HepG2 (cell line): ENCODE data around the gene GPN2. TPM values are rescaled to one million over a fixed set of nuclear protein-coding genes. Genes with fewer than 3 reads are reported as not detected.

Experiments
- ADNP ChIP-seq: sonication (generic); formaldehyde crosslinking; IDR thresholded peaks from 2 replicates; pipeline ENCODE4 v1.4.0; 2020; ENCODE audit warnings: missing genetic modification reagents
- BRF2 ChIP-seq: sonication (generic); formaldehyde crosslinking; IDR thresholded peaks from 2 replicates; pipeline ENCODE4 v1.8.1; 2022; ENCODE audit warnings: mild to moderate bottlenecking, missing genetic modification reagents
- CBX1 ChIP-seq: IDR thresholded peaks from one replicate; pipeline ENCODE4 v1.6.1; 2016; ENCODE audit warnings: antibody characterized with exemption, low read depth
- ISL2 ChIP-seq: sonication (generic); formaldehyde crosslinking; IDR thresholded peaks from 2 replicates; pipeline ENCODE4 v1.5.0; 2020; ENCODE audit warnings: missing genetic modification reagents
- MAFK ChIP-seq, 2 experiments: IDR thresholded peaks in 1 of 2; conservative IDR thresholded peaks in 1 of 2; 2 replicates each; pipeline ENCODE4 v1.6.1; 2011; ENCODE audit warnings: improper control_type of control experiment in 2 of 2, low read length in 2 of 2
- MYNN ChIP-seq: sonication (generic); formaldehyde crosslinking; IDR thresholded peaks from 2 replicates; pipeline ENCODE4 v1.4.0; 2020; ENCODE audit warnings: mild to moderate bottlenecking, low read depth, missing genetic modification reagents
- NFAT5 ChIP-seq: sonication (generic); formaldehyde crosslinking; IDR thresholded peaks from 2 replicates; pipeline ENCODE4 v1.4.0; 2020; ENCODE audit warnings: missing genetic modification reagents
- NRL ChIP-seq: sonication (generic); formaldehyde crosslinking; IDR thresholded peaks from 2 replicates; pipeline ENCODE4 v1.5.0; 2020; ENCODE audit warnings: missing genetic modification reagents, mild to moderate bottlenecking, moderate library complexity, borderline replicate concordance
- RBFOX2 ChIP-seq: fragments of 200-400 bp; formaldehyde crosslinking; IDR thresholded peaks from 2 replicates; pipeline ENCODE4 v1.6.1; 2017; ENCODE audit warnings: low read depth, mild to moderate bottlenecking, low read length
- SMC3 ChIP-seq: IDR thresholded peaks from 2 replicates; pipeline ENCODE4 v1.6.1; 2011; ENCODE audit warnings: low read length, improper control_type of control experiment
- ZGPAT ChIP-seq: IDR thresholded peaks from 2 replicates; pipeline ENCODE4 v1.6.1; 2016; ENCODE audit warnings: mild to moderate bottlenecking
- ZNF136 ChIP-seq: sonication (generic); formaldehyde crosslinking; IDR thresholded peaks from 2 replicates; pipeline ENCODE4 v1.8.1; 2022; ENCODE audit warnings: low read depth, mild to moderate bottlenecking, moderate library complexity, missing genetic modification reagents
- ZNF775 ChIP-seq: sonication (generic); formaldehyde crosslinking; IDR thresholded peaks from 2 replicates; pipeline ENCODE4 v1.4.0; 2020; ENCODE audit warnings: missing genetic modification reagents, mild to moderate bottlenecking, moderate library complexity, borderline replicate concordance
- ZSCAN31 ChIP-seq: sonication (generic); formaldehyde crosslinking; IDR thresholded peaks from 2 replicates; pipeline ENCODE4 v1.5.0; 2020; ENCODE audit warnings: low read depth, mild to moderate bottlenecking, missing genetic modification reagents
- polyA plus RNA-seq, 8 experiments: library from polyadenylated mRNA; depleted of rRNA in 3 of 8; stranded (reverse) in 7 of 8; unstranded in 1 of 8; fragments of >200 nt; fragmentation: Illumina TruSeq in 4 of 8; extraction: Trizol in 4 of 8; gene quantifications; 2 replicates each; pipeline versions ENCODE4 v1.2.1 to v1.2.3, GENCODE V29; 2011 to 2016; ENCODE audit warnings: low read depth in 4 of 8, missing spikeins in 1 of 8, mixed read lengths in 1 of 8; ENCODE audit not compliant: insufficient read depth in 1 of 8
- total RNA-seq, 5 experiments: library from RNA; depleted of rRNA; stranded (reverse); fragments of >200 nt; fragmentation: Illumina TruSeq; extraction: Trizol; gene quantifications; 2 replicates each; pipeline ENCODE4 v1.2.3, GENCODE V29; 2016; ENCODE audit warnings: low read depth in 1 of 5
- TF ChIP-seq, protein P1 (sequence below): sonication (generic); formaldehyde crosslinking; IDR thresholded peaks from 2 replicates; pipeline ENCODE4; 2020; ENCODE audit warnings: missing genetic modification reagents, mild to moderate bottlenecking, borderline replicate concordance
- TF ChIP-seq, protein P2 (sequence below): sonication (generic); formaldehyde crosslinking; IDR thresholded peaks from 2 replicates; pipeline ENCODE4 v1.5.0; 2020; ENCODE audit warnings: mild to moderate bottlenecking, missing genetic modification reagents, borderline replicate concordance

GPN2 gene
- total and polyA plus RNA-seq, 2 of the 13 experiments (the other 11 are each of a cell fraction or from before 2014, with no cell fraction given) = 19.3 to 38.9 TPM

DNA sequence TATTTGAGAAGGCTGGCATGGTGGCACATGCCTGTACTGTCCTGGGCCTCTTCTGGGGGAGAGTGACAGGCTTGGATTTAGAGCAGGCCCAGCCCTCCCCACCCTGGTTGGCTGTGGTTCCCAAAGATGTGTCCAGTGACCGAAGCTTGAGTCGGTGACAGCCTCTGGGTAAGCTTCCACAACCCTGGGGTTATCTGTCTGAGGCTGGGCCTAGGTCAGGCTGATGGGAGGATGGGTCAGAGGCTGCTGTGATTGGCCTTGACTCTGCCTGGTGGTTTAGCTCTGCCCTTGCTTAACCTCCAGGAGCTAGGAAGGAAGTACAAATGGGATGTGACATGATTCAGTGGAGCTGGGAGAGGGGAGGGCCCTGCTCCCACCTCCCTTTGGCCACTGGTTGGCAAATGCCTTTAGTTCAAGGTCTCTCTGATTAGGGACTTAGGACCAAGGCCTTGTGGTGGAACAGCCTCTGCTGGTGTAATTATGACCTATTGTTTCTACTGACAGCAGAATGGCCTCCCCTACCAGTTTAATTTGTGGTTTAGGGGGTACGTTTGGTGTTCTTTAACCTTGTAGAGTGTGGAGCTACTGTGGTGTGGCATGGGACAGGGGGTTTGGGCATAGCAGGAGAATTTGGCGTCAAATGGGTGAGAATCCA lies 48.0 kb upstream of the GPN2 start (continued):
- TF ChIP-seq, protein P1, sequence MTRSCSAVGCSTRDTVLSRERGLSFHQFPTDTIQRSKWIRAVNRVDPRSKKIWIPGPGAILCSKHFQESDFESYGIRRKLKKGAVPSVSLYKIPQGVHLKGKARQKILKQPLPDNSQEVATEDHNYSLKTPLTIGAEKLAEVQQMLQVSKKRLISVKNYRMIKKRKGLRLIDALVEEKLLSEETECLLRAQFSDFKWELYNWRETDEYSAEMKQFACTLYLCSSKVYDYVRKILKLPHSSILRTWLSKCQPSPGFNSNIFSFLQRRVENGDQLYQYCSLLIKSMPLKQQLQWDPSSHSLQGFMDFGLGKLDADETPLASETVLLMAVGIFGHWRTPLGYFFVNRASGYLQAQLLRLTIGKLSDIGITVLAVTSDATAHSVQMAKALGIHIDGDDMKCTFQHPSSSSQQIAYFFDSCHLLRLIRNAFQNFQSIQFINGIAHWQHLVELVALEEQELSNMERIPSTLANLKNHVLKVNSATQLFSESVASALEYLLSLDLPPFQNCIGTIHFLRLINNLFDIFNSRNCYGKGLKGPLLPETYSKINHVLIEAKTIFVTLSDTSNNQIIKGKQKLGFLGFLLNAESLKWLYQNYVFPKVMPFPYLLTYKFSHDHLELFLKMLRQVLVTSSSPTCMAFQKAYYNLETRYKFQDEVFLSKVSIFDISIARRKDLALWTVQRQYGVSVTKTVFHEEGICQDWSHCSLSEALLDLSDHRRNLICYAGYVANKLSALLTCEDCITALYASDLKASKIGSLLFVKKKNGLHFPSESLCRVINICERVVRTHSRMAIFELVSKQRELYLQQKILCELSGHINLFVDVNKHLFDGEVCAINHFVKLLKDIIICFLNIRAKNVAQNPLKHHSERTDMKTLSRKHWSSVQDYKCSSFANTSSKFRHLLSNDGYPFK (CRISPR knock-in tag) = peak; percentile 49; the same call in 1 of the 2 replicates
- no peak for TF ChIP-seq CBX1
- no peak for TF ChIP-seq ZNF775 (CRISPR knock-in tag)
- TF ChIP-seq, protein P2, sequence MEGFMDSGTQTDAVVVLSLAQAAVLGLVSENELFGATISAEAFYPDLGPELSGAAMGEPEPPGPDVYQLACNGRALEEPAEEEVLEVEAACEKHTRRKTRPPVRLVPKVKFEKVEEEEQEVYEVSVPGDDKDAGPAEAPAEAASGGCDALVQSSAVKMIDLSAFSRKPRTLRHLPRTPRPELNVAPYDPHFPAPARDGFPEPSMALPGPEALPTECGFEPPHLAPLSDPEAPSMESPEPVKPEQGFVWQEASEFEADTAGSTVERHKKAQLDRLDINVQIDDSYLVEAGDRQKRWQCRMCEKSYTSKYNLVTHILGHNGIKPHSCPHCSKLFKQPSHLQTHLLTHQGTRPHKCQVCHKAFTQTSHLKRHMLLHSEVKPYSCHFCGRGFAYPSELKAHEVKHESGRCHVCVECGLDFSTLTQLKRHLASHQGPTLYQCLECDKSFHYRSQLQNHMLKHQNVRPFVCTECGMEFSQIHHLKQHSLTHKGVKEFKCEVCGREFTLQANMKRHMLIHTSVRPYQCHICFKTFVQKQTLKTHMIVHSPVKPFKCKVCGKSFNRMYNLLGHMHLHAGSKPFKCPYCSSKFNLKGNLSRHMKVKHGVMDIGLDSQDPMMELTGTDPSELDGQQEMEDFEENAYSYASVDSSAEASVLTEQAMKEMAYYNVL = peak; percentile 92
- peak; percentile 69; the same call in 1 of the 2 replicates for TF ChIP-seq ZNF136 (CRISPR knock-in tag)
- TF ChIP-seq ZSCAN31 (CRISPR knock-in tag) = peak; percentile 71; the same call in 1 of the 2 replicates
- TF ChIP-seq ISL2 (CRISPR knock-in tag) = peak; percentile 82; the same call in 1 of the 2 replicates
- no peak for TF ChIP-seq NRL (CRISPR knock-in tag)
- TF ChIP-seq MYNN = no peak
- TF ChIP-seq ADNP = no peak
- TF ChIP-seq ZGPAT (CRISPR knock-in tag) = peak; percentile 84
- peak in 1 of 2 experiments; percentile 37; a peak in 1 of 4 replicates for TF ChIP-seq MAFK (conservative IDR thresholded peaks at IDR 0.05 in 1 of 2, IDR thresholded peaks at IDR 0.05 in 1 of 2; ENCODE audit: low read length in 2 of 2)
- no peak for TF ChIP-seq RBFOX2
- no peak for TF ChIP-seq NFAT5 (CRISPR knock-in tag)
- TF ChIP-seq BRF2 (CRISPR knock-in tag) = peak; percentile 80; the same call in 1 of the 2 replicates
- TF ChIP-seq SMC3 = peak; percentile 38
